ENCODE results near the gene POU6F2. TPM values are rescaled to one million over a fixed set of nuclear protein-coding genes. Genes with fewer than 3 reads are reported as not detected.

POU6F2 gene
- total RNA-seq, 1 experiment from 2014 or later = 3.9 TPM

- no peaks in the 10 kb centered on the region for H3K36me3 Mint-ChIP-seq (ENCODE audit: insufficient read depth, unreplicated experiment)
- no peak overlapping the region for H3K27ac Mint-ChIP-seq (ENCODE audit: unreplicated experiment)
- no peak overlapping the region for H3K4me3 Mint-ChIP-seq (ENCODE audit: unreplicated experiment)
- no TSS peak for BruUV-seq (replicated peaks)
- Histone ChIP-seq H3K9me3 (no peaks in the 10 kb centered on the region), H3K27me3 (replicated peaks; ENCODE audit: control insufficient read depth, insufficient read depth, low read length) (no peaks in the 10 kb centered on the region), H3K4me3 (ENCODE audit: low read depth, low read length) (no peak overlapping the region), H3K36me3 (ENCODE audit: control insufficient read depth, insufficient read depth, low read length) (no peaks in the 10 kb centered on the region), H3K4me1 (0 out of 2 replicates have a peak, but pooled peaks cover 5% of the 10 kb centered on the region)
- H3K27me3 Mint-ChIP-seq (ENCODE audit: insufficient read depth, unreplicated experiment) = peaks cover 2% of the 10 kb centered on the region
- no peak for DNase-seq
- intact Hi-C loops (cut with micrococcal nuclease; ENCODE audit: unreplicated experiment) = no loop called here
- H3K9me3 Mint-ChIP-seq (ENCODE audit: unreplicated experiment) = no peaks in the 10 kb centered on the region
- no peak for TF ChIP-seq CTCF (IDR thresholded peaks at IDR 0.05; ENCODE audit: insufficient read depth in 1 of 2, low read depth in 1 of 2, low read length in 1 of 2, severe bottlenecking in 1 of 2, unreplicated experiment in 1 of 2)
- POLR2A ChIA-PET = no interaction called here
- CTCF ChIA-PET = no interaction called here
- H3K4me1 Mint-ChIP-seq (ENCODE audit: low read depth, unreplicated experiment) = no peaks in the 10 kb centered on the region
These were observed 295.0 kb downstream of the POU6F2 start for GRCh38 chr7:39272691-39273090.

- ChIA-PET POLR2A (no interaction called here), CTCF (interaction anchor here (0.7 kb wide), 1 partner anchor 39 kb away, joined by 3 read pairs; no protein-coding TSS in a partner anchor)
- BruUV-seq (replicated peaks) = no TSS peak
- Mint-ChIP-seq H3K4me3 (ENCODE audit: unreplicated experiment) (no peak overlapping the region), H3K9me3 (ENCODE audit: unreplicated experiment) (no peaks in the 10 kb centered on the region), H3K4me1 (ENCODE audit: low read depth, unreplicated experiment) (no peaks in the 10 kb centered on the region), H3K27ac (ENCODE audit: unreplicated experiment) (no peak overlapping the region), H3K27me3 (ENCODE audit: insufficient read depth, unreplicated experiment) (peaks cover 15% of the 10 kb centered on the region), H3K36me3 (ENCODE audit: insufficient read depth, unreplicated experiment) (no peaks in the 10 kb centered on the region)
- H3K27me3 ChIP-seq (replicated peaks; ENCODE audit: control insufficient read depth, insufficient read depth, low read length) = no peaks in the 10 kb centered on the region
- intact Hi-C loops (cut with micrococcal nuclease; ENCODE audit: unreplicated experiment) = no loop called here
- DNase-seq = no peak
- no peaks in the 10 kb centered on the region for H3K36me3 ChIP-seq (ENCODE audit: control insufficient read depth, insufficient read depth, low read length)
- H3K9me3 ChIP-seq = no peaks in the 10 kb centered on the region
- no peak for TF ChIP-seq CTCF (IDR thresholded peaks at IDR 0.05; ENCODE audit: insufficient read depth in 1 of 2, low read depth in 1 of 2, low read length in 1 of 2, severe bottlenecking in 1 of 2, unreplicated experiment in 1 of 2)
- no peaks in the 10 kb centered on the region for H3K4me1 ChIP-seq
- H3K4me3 ChIP-seq (ENCODE audit: low read depth, low read length) = no peak overlapping the region
These were observed 302.6 kb downstream of the POU6F2 start for GRCh38 chr7:39280337-39280736.

- TF ChIP-seq CTCF (IDR thresholded peaks at IDR 0.05; ENCODE audit: insufficient read depth in 1 of 2, low read depth in 1 of 2, low read length in 1 of 2, severe bottlenecking in 1 of 2, unreplicated experiment in 1 of 2) = no peak
- ChIA-PET POLR2A (no interaction called here), CTCF (no interaction called here)
- Mint-ChIP-seq H3K4me1 (ENCODE audit: low read depth, unreplicated experiment) (no peaks in the 10 kb centered on the region), H3K36me3 (ENCODE audit: insufficient read depth, unreplicated experiment) (no peaks in the 10 kb centered on the region), H3K9me3 (ENCODE audit: unreplicated experiment) (no peaks in the 10 kb centered on the region), H3K27ac (ENCODE audit: unreplicated experiment) (no peak overlapping the region), H3K27me3 (ENCODE audit: insufficient read depth, unreplicated experiment) (peaks cover 16% of the 10 kb centered on the region), H3K4me3 (ENCODE audit: unreplicated experiment) (no peak overlapping the region)
- H3K4me1 ChIP-seq = no peaks in the 10 kb centered on the region
- H3K36me3 ChIP-seq (ENCODE audit: control insufficient read depth, insufficient read depth, low read length) = no peaks in the 10 kb centered on the region
- no peaks in the 10 kb centered on the region for H3K27me3 ChIP-seq (replicated peaks; ENCODE audit: control insufficient read depth, insufficient read depth, low read length)
- DNase-seq = no peak
- BruUV-seq (replicated peaks) = no TSS peak
- no peak overlapping the region for H3K4me3 ChIP-seq (ENCODE audit: low read depth, low read length)
- no peaks in the 10 kb centered on the region for H3K9me3 ChIP-seq
- intact Hi-C loops (cut with micrococcal nuclease; ENCODE audit: unreplicated experiment) = no loop called here
These were observed 307.5 kb downstream of the POU6F2 start for GRCh38 chr7:39285256-39285655.

All from Caco-2 (cell line).